ENCODE measurements around the gene PORCN. TPM values are rescaled to one million over a fixed set of nuclear protein-coding genes. Genes with fewer than 3 reads are reported as not detected.

PORCN gene
- total RNA-seq, 2 donors from 2014 or later: 51.1 to 54.4 TPM

DNA sequence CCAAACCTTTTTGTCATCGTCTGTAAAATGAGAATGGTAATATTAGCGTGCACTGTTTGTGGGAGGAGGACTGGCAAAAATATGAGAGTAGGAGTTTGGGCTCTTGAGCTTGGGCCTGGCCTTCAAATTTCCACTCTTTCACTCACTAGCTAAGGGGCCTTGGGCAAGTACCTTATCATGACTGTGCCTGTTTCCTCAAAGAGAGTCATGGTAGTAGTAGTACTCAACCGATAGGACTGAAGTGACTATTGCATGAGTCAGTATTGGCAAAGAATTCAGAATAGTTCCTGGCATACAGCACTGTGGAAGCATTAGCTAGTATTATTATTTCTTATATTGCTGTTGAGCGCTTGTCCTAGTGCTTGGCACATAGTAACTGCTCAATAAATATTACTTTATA lies 49.5 kb downstream of the PORCN start:
- Histone ChIP-seq H3K27ac (ENCODE audit: low read depth, low read length) (no peak overlapping the region), H3K27me3 (ENCODE audit: control insufficient read depth, insufficient read depth, low read length, poor library complexity, severe bottlenecking) (no peaks in the 10 kb centered on the region), H3K9ac (ENCODE audit: extremely low read depth, low read length, poor library complexity, severe bottlenecking) (no peak overlapping the region), H3K4me1 (ENCODE audit: control insufficient read depth, insufficient read depth, low read length) (no peaks in the 10 kb centered on the region), H3K4me3 (ENCODE audit: low read length) (no peak overlapping the region), H3K36me3 (ENCODE audit: control insufficient read depth, insufficient read depth, low read length) (peaks cover 3% of the 10 kb centered on the region), H3K9me3 (ENCODE audit: control insufficient read depth, low read length) (no peaks in the 10 kb centered on the region)
- Mint-ChIP-seq H3K27ac (no peak overlapping the region), H3K4me3 (no peak overlapping the region), H3K36me3 (ENCODE audit: low read depth) (peaks cover 39% of the 10 kb centered on the region), H3K27me3 (ENCODE audit: insufficient read depth) (no peaks in the 10 kb centered on the region), H3K9me3 (peaks cover 69% of the 10 kb centered on the region), H3K4me1 (no peaks in the 10 kb centered on the region)
- TF ChIP-seq, protein P1, sequence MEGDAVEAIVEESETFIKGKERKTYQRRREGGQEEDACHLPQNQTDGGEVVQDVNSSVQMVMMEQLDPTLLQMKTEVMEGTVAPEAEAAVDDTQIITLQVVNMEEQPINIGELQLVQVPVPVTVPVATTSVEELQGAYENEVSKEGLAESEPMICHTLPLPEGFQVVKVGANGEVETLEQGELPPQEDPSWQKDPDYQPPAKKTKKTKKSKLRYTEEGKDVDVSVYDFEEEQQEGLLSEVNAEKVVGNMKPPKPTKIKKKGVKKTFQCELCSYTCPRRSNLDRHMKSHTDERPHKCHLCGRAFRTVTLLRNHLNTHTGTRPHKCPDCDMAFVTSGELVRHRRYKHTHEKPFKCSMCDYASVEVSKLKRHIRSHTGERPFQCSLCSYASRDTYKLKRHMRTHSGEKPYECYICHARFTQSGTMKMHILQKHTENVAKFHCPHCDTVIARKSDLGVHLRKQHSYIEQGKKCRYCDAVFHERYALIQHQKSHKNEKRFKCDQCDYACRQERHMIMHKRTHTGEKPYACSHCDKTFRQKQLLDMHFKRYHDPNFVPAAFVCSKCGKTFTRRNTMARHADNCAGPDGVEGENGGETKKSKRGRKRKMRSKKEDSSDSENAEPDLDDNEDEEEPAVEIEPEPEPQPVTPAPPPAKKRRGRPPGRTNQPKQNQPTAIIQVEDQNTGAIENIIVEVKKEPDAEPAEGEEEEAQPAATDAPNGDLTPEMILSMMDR (conservative IDR thresholded peaks at IDR 0.05): no peak
- no peak for DNase-seq
- 90% methylated on average over 3 of the region's 4 CpGs; no CpG with 5 or more reads in 1 of the 2 experiments for WGBS, 2 experiments (ENCODE audit: insufficient coverage in 1 of 2, insufficient read length in 1 of 2)

DNA sequence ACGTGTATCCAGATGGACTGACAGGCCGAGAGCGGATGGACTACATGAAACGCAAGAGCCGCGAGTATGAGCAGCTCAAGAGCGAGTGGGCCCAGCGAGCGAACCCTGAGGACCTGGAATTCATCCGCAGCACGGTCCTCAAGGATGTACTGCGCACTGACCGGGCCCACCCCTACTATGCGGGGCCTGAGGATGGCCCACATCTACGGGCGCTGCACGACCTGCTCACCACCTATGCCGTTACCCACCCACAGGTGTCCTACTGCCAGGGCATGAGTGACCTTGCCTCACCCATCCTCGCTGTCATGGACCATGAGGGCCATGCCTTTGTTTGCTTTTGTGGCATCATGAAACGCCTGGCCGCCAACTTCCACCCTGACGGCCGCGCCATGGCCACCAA lies 50.8 kb downstream of the PORCN start:
- Mint-ChIP-seq H3K9me3 (peaks cover 73% of the 10 kb centered on the region), H3K27me3 (ENCODE audit: insufficient read depth) (no peaks in the 10 kb centered on the region), H3K27ac (no peak overlapping the region), H3K4me3 (no peak overlapping the region), H3K36me3 (ENCODE audit: low read depth) (peaks cover 43% of the 10 kb centered on the region), H3K4me1 (no peaks in the 10 kb centered on the region)
- Histone ChIP-seq H3K27ac (ENCODE audit: low read depth, low read length) (no peak overlapping the region), H3K4me1 (ENCODE audit: control insufficient read depth, insufficient read depth, low read length) (no peaks in the 10 kb centered on the region), H3K9ac (ENCODE audit: extremely low read depth, low read length, poor library complexity, severe bottlenecking) (no peak overlapping the region), H3K27me3 (ENCODE audit: control insufficient read depth, insufficient read depth, low read length, poor library complexity, severe bottlenecking) (no peaks in the 10 kb centered on the region), H3K36me3 (ENCODE audit: control insufficient read depth, insufficient read depth, low read length) (peaks cover 3% of the 10 kb centered on the region), H3K9me3 (ENCODE audit: control insufficient read depth, low read length) (no peaks in the 10 kb centered on the region), H3K4me3 (ENCODE audit: low read length) (no peak overlapping the region)
- 96 to 97% methylated on average over 5 to 24 of the region's 24 CpGs for WGBS, 2 experiments (ENCODE audit: insufficient coverage in 1 of 2, insufficient read length in 1 of 2)
- no peak for DNase-seq
- TF ChIP-seq, protein P1 (conservative IDR thresholded peaks at IDR 0.05): no peak

DNA sequence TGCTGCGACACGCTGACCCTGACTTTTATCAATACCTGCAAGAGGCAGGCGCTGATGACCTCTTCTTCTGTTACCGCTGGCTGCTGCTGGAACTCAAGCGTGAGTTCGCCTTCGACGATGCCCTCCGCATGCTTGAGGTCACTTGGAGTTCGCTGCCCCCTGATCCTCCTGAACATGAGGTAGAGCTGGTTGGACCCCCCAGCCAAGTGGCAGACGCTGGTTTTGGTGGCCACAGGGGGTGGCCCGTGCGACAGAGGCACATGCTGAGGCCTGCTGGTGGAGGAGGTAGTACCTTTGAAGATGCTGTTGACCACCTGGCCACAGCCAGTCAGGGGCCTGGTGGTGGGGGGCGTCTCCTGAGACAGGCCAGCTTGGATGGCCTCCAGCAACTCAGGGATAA lies 51.3 kb downstream of the PORCN start:
- WGBS, 2 experiments (ENCODE audit: insufficient coverage in 1 of 2, insufficient read length in 1 of 2): 80 to 88% methylated on average over 1 to 14 of the region's 14 CpGs
- no peaks in the 10 kb centered on the region for H3K36me3 ChIP-seq (ENCODE audit: control insufficient read depth, insufficient read depth, low read length)
- no peak overlapping the region for H3K27ac ChIP-seq (ENCODE audit: low read depth, low read length)
- no peak for DNase-seq
- Mint-ChIP-seq H3K36me3 (ENCODE audit: low read depth) (peaks cover 40% of the 10 kb centered on the region), H3K27ac (no peak overlapping the region), H3K4me3 (no peak overlapping the region), H3K9me3 (peaks cover 72% of the 10 kb centered on the region), H3K4me1 (no peaks in the 10 kb centered on the region), H3K27me3 (ENCODE audit: insufficient read depth) (no peaks in the 10 kb centered on the region)
- TF ChIP-seq, protein P1 (conservative IDR thresholded peaks at IDR 0.05): no peak
- H3K4me1 ChIP-seq (ENCODE audit: control insufficient read depth, insufficient read depth, low read length): no peaks in the 10 kb centered on the region
- H3K9ac ChIP-seq (ENCODE audit: extremely low read depth, low read length, poor library complexity, severe bottlenecking): no peak overlapping the region
- no peaks in the 10 kb centered on the region for H3K27me3 ChIP-seq (ENCODE audit: control insufficient read depth, insufficient read depth, low read length, poor library complexity, severe bottlenecking)
- H3K9me3 ChIP-seq (ENCODE audit: control insufficient read depth, low read length): no peaks in the 10 kb centered on the region
- no peak overlapping the region for H3K4me3 ChIP-seq (ENCODE audit: low read length)

Data from endodermal cell (in vitro differentiated cells).